AG04449 (cell line): ENCODE measurements around the gene NKX3-2.

Experiments used
- CTCF ChIA-PET: fragments of 350-600 bp; formaldehyde crosslinking; extraction: SDS; loops from one replicate; lab custom pipeline; 2021; ENCODE audit warnings: antibody characterized with exemption; lab: Yijun Ruan, JAX
- POLR2A ChIA-PET: fragments of 400-600, 350-600 bp; formaldehyde crosslinking; extraction: SDS; loops from one replicate; lab custom pipeline; 2020; ENCODE audit warnings: antibody characterized with exemption, inconsistent platforms; lab: Yijun Ruan, JAX
- DNase-seq: peaks from one replicate; pipeline ENCODE4 v3.0.0-alpha.2; 2010; ENCODE audit warnings: low read depth, low spot score
- H3K4me3 ChIP-seq: 2 replicates; pipeline ENCODE4 v1.5.1; 2011; ENCODE audit warnings: low read depth, mild to moderate bottlenecking, control low read depth, low read length
- TF ChIP-seq, protein P1 (sequence below): IDR thresholded peaks from one replicate; pipeline ENCODE4 v1.5.1; 2011; ENCODE audit warnings: mild to moderate bottlenecking, moderate library complexity, low read length, control low read depth, inconsistent platforms; ENCODE audit not compliant: insufficient read depth; ENCODE audit errors: missing control alignments

The NKX3-2 gene

DNA sequence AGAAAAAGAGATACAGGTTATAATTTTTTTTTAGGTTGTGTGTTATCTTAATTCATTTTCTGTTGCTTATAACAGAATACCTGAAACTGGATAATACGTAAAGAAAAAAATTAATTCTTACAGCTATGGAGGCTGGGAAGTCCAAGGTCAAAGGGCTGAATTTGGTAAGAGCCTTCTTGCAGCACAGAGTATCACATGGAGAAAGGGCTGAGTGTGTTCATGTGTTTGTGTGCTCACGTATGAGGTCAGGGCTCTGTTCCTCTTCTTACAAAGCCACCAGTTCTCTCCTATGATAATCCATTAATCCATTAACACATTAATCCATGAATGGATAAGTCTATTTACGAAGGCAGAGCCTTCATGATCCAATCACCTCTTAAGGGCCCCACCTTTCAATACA is 51.6 kb downstream of the NKX3-2 start:
- DNase-seq = no peak
- POLR2A ChIA-PET = no interaction called here
- TF ChIP-seq, protein P1, sequence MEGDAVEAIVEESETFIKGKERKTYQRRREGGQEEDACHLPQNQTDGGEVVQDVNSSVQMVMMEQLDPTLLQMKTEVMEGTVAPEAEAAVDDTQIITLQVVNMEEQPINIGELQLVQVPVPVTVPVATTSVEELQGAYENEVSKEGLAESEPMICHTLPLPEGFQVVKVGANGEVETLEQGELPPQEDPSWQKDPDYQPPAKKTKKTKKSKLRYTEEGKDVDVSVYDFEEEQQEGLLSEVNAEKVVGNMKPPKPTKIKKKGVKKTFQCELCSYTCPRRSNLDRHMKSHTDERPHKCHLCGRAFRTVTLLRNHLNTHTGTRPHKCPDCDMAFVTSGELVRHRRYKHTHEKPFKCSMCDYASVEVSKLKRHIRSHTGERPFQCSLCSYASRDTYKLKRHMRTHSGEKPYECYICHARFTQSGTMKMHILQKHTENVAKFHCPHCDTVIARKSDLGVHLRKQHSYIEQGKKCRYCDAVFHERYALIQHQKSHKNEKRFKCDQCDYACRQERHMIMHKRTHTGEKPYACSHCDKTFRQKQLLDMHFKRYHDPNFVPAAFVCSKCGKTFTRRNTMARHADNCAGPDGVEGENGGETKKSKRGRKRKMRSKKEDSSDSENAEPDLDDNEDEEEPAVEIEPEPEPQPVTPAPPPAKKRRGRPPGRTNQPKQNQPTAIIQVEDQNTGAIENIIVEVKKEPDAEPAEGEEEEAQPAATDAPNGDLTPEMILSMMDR = no peak
- H3K4me3 ChIP-seq = no peak overlapping the region
- CTCF ChIA-PET = no interaction called here
